Transverse colon (tissue), 4 donors: ENCODE data around the gene BIVM.

Source experiments
- EP300 ChIP-seq: sonication (generic); formaldehyde crosslinking; IDR thresholded peaks from one replicate; pipeline ENCODE4 v1.6.1; 2017; ENCODE audit warnings: antibody characterized with exemption, low read depth
- POLR2A ChIP-seq: fragments of 450-650 bp; IDR thresholded peaks from one replicate; pipeline ENCODE4 v1.6.1; 2016; ENCODE audit warnings: antibody characterized with exemption, mild to moderate bottlenecking, moderate library complexity
- POLR2AphosphoS5 ChIP-seq, 3 donors: sonication (generic); formaldehyde crosslinking; IDR thresholded peaks; one replicate each; pipeline ENCODE4 v1.6.1; 2016; ENCODE audit warnings: antibody characterized with exemption in 3 of 3
- TF ChIP-seq, protein P1 (sequence below), 5 experiments: fragments of 200-600 bp in 3 of 5; fragments of 450-650 bp in 2 of 5; sonication (generic) in 3 of 5; IDR thresholded peaks; 1 replicate in 2 of 5; 2 replicates in 3 of 5; pipeline ENCODE4 v1.5.1; 2016 to 2017; ENCODE audit warnings: antibody characterized with exemption in 5 of 5, inconsistent platforms in 3 of 5, mild to moderate bottlenecking in 2 of 5, moderate library complexity in 1 of 5

DNA sequence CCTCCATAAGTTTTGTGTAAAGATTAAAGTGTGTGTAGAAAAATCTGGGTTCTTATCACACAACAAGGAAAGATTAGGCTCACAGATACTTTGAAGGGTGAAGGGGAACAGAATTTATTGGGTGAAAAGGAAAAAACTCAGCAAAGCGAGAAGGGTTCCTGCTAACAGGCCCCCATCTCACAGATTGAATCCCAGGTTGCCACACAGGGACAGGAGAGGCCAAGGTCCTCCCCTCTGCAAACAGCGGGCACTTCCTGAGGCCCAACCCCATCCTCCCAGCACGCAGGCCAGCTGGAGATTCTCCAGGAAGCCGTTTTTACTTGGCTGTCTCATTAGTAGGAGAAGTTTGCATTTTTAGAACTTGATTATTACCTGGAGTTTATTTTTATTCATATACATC, 31.7 kb downstream of the BIVM start:
- TF ChIP-seq POLR2A (no peak), EP300 (no peak), POLR2AphosphoS5 (IDR thresholded peaks at IDR 0.05) (no peak)
- TF ChIP-seq, protein P1, sequence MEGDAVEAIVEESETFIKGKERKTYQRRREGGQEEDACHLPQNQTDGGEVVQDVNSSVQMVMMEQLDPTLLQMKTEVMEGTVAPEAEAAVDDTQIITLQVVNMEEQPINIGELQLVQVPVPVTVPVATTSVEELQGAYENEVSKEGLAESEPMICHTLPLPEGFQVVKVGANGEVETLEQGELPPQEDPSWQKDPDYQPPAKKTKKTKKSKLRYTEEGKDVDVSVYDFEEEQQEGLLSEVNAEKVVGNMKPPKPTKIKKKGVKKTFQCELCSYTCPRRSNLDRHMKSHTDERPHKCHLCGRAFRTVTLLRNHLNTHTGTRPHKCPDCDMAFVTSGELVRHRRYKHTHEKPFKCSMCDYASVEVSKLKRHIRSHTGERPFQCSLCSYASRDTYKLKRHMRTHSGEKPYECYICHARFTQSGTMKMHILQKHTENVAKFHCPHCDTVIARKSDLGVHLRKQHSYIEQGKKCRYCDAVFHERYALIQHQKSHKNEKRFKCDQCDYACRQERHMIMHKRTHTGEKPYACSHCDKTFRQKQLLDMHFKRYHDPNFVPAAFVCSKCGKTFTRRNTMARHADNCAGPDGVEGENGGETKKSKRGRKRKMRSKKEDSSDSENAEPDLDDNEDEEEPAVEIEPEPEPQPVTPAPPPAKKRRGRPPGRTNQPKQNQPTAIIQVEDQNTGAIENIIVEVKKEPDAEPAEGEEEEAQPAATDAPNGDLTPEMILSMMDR (IDR thresholded peaks at IDR 0.05), result no peak
